Thyroid gland (tissue), 4 donors: Measurements from ENCODE around the gene APC. TPM values are rescaled to one million over a fixed set of nuclear protein-coding genes. Genes with fewer than 3 reads are reported as not detected.

Source experiments
- DNase-seq, 2 donors: peaks; one replicate each; pipeline ENCODE4 v3.0.0-alpha.2; 2019
- H3K27ac ChIP-seq, 3 donors: fragments of 200-600 bp; sonication (generic); 1 replicate in 2 of 3; 2 replicates in 1 of 3; pipeline ENCODE4 v1.5.1; 2016 to 2019; ENCODE audit warnings: mild to moderate bottlenecking in 1 of 3, moderate library complexity in 1 of 3
- H3K27me3 ChIP-seq: fragments of 200-600 bp; sonication (generic); one replicate; pipeline ENCODE4 v1.5.1; 2019
- H3K36me3 ChIP-seq, 2 donors: fragments of 200-600 bp; sonication (generic); one replicate each; pipeline ENCODE4 v1.5.1; 2016 to 2019
- H3K4me1 ChIP-seq, 2 donors: fragments of 200-600 bp; sonication (generic); one replicate each; pipeline ENCODE4 v1.5.1; 2017 to 2019
- H3K4me3 ChIP-seq, 3 donors: fragments of 200-600 bp; sonication (generic); replicated peaks in 1 of 3; 1 replicate in 2 of 3; 2 replicates in 1 of 3; pipeline ENCODE4 v1.5.1; 2016; ENCODE audit warnings: mild to moderate bottlenecking in 1 of 3
- H3K9me3 ChIP-seq: fragments of 200-600 bp; sonication (generic); one replicate; pipeline ENCODE4 v1.5.1; 2017
- POLR2A ChIP-seq, 2 donors: fragments of 450-650 bp; IDR thresholded peaks; one replicate each; pipeline ENCODE4 v1.6.1; 2017; ENCODE audit warnings: antibody characterized with exemption in 2 of 2, mild to moderate bottlenecking in 2 of 2, moderate library complexity in 1 of 2
- WGBS, 2 donors: methylation state at CpG; one replicate each; pipeline ENCODE4 v1.1.5; 2017; 5-methylcytosine and 5-hydroxymethylcytosine counted together
- intact Hi-C: fragments of 100-400 bp; cut with DNase I; formaldehyde crosslinking; loops from one replicate; pipeline ENCODE4 v1.15.1; 2023
- total RNA-seq, 4 donors: library from RNA; depleted of rRNA; stranded (reverse); fragments of >200 nt; gene quantifications; one replicate each; pipeline ENCODE4 v1.2.3, GENCODE V29; 2016
- TF ChIP-seq, protein P1 (sequence below), 6 experiments: fragments of 200-600 bp in 3 of 6; fragments of 450-650 bp in 3 of 6; sonication (generic) in 3 of 6; IDR thresholded peaks; one replicate each; pipeline ENCODE4 v1.5.1; 2016 to 2019; ENCODE audit warnings: antibody characterized with exemption in 6 of 6, mild to moderate bottlenecking in 2 of 6, inconsistent platforms in 1 of 6, moderate library complexity in 1 of 6

APC gene
- total RNA-seq, 4 donors from 2014 or later, result 36.1 to 73.0 (median 54.7) TPM

DNA sequence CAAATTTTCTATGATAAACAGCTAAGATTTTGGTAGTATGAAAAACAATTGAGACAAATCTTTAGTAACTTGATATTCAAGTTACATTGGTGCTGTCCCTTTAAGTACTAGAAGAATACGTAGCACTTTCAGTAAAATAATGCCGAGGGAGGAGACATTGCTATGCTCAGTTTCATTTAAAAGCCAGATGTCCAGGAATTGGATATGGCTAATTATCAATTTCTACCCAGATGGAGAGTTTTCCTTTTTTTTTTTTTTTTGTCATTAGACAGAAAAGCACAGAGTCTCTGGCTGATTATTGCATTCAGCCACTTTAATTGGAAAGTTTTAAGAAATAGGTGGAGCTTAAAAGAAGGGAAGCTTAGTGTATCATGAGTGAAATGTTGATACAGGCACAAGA, 40.4 kb upstream of the APC start:
- TF ChIP-seq POLR2A (IDR thresholded peaks at IDR 0.05), result no peak
- TF ChIP-seq, protein P1, sequence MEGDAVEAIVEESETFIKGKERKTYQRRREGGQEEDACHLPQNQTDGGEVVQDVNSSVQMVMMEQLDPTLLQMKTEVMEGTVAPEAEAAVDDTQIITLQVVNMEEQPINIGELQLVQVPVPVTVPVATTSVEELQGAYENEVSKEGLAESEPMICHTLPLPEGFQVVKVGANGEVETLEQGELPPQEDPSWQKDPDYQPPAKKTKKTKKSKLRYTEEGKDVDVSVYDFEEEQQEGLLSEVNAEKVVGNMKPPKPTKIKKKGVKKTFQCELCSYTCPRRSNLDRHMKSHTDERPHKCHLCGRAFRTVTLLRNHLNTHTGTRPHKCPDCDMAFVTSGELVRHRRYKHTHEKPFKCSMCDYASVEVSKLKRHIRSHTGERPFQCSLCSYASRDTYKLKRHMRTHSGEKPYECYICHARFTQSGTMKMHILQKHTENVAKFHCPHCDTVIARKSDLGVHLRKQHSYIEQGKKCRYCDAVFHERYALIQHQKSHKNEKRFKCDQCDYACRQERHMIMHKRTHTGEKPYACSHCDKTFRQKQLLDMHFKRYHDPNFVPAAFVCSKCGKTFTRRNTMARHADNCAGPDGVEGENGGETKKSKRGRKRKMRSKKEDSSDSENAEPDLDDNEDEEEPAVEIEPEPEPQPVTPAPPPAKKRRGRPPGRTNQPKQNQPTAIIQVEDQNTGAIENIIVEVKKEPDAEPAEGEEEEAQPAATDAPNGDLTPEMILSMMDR (IDR thresholded peaks at IDR 0.05), result no peak
- no peak overlapping the region for H3K4me3 ChIP-seq
- H3K27me3 ChIP-seq, result no peaks in the 10 kb centered on the region
- H3K4me1 ChIP-seq, result no peaks in the 10 kb centered on the region
- no peaks in the 10 kb centered on the region for H3K36me3 ChIP-seq
- intact Hi-C loops, result no loop called here
- no peak for DNase-seq
- no peaks in the 10 kb centered on the region for H3K9me3 ChIP-seq
- H3K27ac ChIP-seq, result no peak overlapping the region
- WGBS, 2 donors, result 24 to 35% methylated on average over 2 of the region's 2 CpGs

DNA sequence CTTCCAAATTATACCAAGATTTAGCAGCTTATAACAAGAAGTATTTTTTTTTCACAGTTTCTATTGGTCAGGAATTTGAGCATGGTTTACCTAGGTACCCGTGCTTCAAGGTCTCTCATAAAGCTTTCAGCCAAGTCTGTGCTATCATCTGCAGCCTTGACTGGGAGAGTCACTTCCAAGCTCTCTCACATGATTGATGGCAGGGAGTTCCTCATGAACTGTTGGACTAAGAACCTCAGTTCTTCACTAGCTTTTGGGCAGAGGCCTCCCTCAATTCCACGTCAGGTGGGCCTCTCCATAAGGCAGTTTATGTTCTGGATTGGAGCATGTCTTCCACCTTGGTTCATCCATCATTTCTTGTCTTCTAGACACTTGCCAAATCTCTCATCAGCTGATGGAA, 39.9 kb upstream of the APC start:
- Histone ChIP-seq H3K27ac (no peak overlapping the region), H3K9me3 (no peaks in the 10 kb centered on the region), H3K4me1 (no peaks in the 10 kb centered on the region), H3K27me3 (no peaks in the 10 kb centered on the region), H3K4me3 (no peak overlapping the region), H3K36me3 (no peaks in the 10 kb centered on the region)
- intact Hi-C loops, result no loop called here
- TF ChIP-seq, protein P1 (IDR thresholded peaks at IDR 0.05), result no peak
- no peak for TF ChIP-seq POLR2A (IDR thresholded peaks at IDR 0.05)
- DNase-seq, result no peak
- WGBS, 2 donors, result 60 to 61% methylated on average over 2 of the region's 2 CpGs

DNA sequence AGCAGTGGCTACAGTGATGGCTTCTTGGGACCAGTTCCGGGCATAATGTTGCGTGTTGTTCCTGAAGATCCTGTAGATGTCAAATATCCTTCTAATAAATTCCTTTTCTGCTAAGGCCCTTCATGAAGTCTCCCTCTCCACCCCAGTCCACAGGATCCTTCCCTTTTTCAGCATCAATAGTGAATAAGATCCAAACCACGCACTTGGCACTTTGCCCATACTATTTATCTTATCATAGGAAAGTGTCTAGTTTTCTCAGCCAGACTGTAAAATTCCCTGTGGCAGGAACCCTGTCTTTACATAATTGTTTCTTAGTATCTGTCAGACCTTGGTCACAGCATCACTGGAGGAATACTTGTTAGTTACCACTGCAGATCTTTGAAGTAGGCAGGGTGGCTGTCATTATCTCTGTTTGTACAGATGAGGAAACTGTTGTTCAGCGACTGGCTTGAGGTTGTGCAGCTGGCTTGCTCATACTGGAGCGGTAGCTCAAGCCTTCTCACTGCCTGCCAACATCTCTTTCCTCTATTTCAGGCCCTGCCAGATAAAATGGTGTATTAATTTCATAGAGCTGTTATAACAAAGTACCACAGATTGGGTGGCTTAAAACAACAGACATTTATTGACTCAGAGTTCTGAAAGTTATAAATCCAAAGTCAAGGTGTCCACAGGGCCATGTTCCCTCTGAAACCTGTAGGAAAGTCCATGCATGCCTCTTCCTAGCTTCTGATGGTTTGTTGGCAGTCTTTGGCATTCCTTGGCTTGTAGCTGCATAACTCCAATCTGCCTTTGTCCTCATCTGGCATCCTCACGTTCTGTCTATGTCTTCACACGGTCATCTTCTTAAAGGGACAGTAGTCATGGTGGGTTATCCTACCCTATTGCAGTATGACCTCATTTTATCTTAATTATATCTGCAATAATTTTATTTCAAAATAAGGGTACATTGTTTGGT, 33.5 kb upstream of the APC start:
- Histone ChIP-seq H3K9me3 (no peaks in the 10 kb centered on the region), H3K4me1 (peaks cover 0 to 7% of the 10 kb centered on the region in 2 donors), H3K36me3 (no peaks in the 10 kb centered on the region), H3K4me3 (no peak overlapping the region), H3K27ac (no peak overlapping the region), H3K27me3 (no peaks in the 10 kb centered on the region)
- intact Hi-C loops, result no loop called here
- WGBS, 2 donors, result 66 to 74% methylated on average over 7 of the region's 7 CpGs
- TF ChIP-seq POLR2A (IDR thresholded peaks at IDR 0.05), result no peak
- TF ChIP-seq, protein P1 (IDR thresholded peaks at IDR 0.05), result no peak
- no peak for DNase-seq

DNA sequence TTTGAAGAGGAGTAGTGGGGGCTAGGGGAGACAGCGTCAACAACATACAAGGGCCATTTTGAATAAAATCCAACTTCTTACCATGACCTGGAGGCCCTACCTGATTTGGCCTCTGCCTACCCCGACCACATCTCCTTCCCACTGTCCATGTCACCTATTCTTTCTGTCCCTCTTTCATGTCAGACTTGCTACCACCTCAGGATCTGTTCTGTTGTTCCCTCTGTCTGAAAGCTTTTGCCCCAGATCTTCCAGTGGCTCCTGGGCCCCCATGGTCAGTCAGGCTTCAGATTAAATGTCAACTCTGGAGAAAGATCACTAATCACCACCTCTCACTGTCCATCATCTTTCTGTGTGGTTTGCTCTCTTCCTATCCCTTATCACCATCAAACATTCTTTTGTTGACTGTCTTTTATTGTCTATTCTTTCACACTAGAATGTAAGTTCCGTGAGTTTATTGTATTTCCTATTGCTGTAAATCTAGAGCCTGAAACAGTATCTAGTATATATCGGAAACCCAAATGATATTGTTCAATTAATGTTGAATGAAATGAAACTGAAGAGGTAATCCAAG, 31.2 kb upstream of the APC start:
- Histone ChIP-seq H3K9me3 (no peaks in the 10 kb centered on the region), H3K4me1 (peaks cover 0 to 19% of the 10 kb centered on the region in 2 donors), H3K27me3 (no peaks in the 10 kb centered on the region), H3K36me3 (no peaks in the 10 kb centered on the region), H3K4me3 (no peak overlapping the region), H3K27ac (no peak overlapping the region)
- no peak for DNase-seq
- no peak for TF ChIP-seq POLR2A (IDR thresholded peaks at IDR 0.05)
- TF ChIP-seq, protein P1 (IDR thresholded peaks at IDR 0.05), result no peak
- 93 to 96% methylated on average over 4 of the region's 4 CpGs for WGBS, 2 donors
- intact Hi-C loops, result no loop called here
